ENCODE measurements around the gene CRYL1.
A peak's percentile ranks its signal among the peaks of the same experiment; 100 is the strongest.

CRYL1 gene

GRCh38 chr13:20371825-20372224 is 153.8 kb downstream of the CRYL1 start:
- no peak for DNase-seq (ENCODE audit: low spot score)

GRCh38 chr13:20370815-20371421 is 154.7 kb downstream of the CRYL1 start:
- DNase-seq (ENCODE audit: low spot score) = no peak

DNA sequence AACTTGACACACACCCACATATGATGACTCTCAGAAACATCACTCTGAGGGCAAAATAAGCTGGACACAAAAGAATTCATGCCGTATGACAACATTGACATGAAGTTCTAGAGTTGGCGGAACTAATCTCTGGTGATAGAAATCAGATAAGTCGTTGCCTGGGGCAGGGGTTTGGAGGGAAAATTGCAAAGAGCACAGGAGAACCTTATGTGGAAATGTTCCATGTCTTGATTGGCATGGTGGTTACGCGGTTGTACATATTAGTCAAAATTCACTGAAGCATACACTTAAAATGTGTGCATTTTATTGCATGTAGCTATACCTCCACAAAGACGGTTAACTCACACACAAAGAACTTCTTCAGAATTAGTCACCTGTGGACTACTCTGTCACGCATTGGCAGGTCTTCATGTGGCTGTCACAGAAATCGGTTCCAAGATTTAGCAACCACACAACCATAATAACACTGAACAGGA is 155.7 kb downstream of the CRYL1 start:
- DNase-seq (ENCODE audit: low spot score) = no peak

DNA sequence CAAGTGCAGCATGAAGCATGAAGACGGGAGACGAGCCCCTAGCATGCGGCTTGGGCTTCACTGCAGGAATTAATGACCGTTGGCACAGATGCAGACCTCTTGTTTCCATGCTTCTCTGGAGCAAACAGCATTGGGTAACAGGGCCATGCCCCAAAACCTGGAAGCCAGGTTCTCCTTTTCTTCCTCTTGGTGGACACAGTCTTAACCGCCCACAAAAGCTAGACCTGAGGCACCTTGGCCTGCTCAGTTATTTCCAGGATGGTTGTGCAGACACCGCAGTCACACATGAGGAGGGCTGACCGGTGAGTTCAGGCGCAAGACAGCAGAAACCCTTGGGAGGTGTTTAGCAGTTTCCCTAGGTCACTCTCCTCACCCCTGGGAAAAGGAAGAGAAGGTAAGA is 159.6 kb downstream of the CRYL1 start:
- no peak for DNase-seq (ENCODE audit: low spot score)

GRCh38 chr13:20363603-20364002 is 162.1 kb downstream of the CRYL1 start:
- DNase-seq (ENCODE audit: low spot score) = no peak

DNA sequence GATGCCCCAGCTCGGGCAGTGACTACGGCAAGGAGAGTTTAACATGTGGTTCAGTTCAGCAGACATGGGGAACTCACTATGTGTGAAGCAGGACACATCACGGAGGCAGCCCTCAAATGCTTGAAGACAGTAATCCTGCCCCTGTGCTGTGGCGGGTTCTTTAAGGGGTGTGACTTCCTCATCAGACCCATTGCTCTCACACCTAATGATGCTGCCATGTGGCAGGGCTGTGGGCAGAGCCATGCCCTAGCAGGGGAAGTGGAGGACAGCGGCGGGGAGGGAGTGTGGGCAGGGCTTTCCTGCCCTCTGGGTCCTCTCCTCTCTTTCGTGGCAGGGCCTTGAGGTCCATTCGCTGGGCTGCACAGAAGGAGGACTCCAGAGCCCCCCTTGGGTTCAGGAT is 162.5 kb downstream of the CRYL1 start:
- DNase-seq (ENCODE audit: low spot score) = no peak

- DNase-seq (ENCODE audit: low spot score) = no peak
Measured at GRCh38 chr13:20362484-20363041, 163.1 kb downstream of the CRYL1 start.

DNA sequence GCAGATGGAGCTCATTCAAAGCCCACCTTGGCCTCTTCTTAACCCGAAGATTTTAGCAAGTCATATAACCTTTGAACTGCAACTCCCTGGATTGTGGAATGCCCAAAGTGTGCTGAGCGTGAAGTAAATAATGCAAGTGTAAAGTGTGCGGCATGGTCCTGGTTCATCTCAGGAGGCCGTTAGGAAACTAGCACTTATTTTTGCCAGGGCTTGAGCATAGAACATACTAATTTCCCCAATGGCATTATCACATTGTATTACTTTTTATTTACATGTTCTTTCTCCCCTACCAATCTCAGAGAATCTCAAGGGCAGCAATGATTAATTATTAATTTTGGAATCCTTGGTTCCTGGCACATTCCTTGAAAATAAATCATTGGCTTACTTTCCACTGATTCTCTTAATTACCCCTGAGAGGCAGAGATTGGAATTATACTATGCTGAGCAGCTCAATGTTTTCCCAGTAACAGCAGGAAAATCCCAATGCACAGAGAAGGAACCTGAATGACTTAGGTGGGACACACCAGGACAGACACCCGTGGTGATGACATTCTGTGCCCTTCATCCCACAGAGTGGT is 164.7 kb downstream of the CRYL1 start:
- DNase-seq (ENCODE audit: low spot score) = no peak

DNA sequence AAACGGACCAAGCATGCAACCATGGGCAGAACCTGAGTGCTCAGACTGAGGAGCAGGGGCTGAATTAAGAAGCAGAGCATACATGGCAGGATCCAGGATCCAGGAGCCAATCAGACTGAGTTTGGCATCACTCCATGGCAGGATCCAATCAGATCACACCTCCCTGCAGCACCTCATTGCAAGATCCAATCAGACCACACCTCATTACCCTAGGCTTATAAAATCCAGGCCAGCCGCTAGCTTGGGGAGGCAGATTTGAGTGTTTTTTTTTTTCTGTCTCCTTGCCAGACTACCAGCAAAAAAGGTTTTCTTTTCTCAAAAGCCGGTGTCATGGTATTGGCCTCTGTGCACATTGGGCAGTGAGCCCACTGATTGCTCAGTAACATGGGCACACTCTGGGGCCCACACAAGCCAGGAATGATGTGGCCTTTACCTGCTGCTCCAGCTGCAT is 165.6 kb downstream of the CRYL1 start:
- DNase-seq (ENCODE audit: low spot score) = no peak

- peak; percentile 92 for DNase-seq (ENCODE audit: low spot score)
Measured at GRCh38 chr13:20359335-20359734, 166.3 kb downstream of the CRYL1 start.

GRCh38 chr13:20358022-20358421 is 167.6 kb downstream of the CRYL1 start:
- no peak for DNase-seq (ENCODE audit: low spot score)

DNA sequence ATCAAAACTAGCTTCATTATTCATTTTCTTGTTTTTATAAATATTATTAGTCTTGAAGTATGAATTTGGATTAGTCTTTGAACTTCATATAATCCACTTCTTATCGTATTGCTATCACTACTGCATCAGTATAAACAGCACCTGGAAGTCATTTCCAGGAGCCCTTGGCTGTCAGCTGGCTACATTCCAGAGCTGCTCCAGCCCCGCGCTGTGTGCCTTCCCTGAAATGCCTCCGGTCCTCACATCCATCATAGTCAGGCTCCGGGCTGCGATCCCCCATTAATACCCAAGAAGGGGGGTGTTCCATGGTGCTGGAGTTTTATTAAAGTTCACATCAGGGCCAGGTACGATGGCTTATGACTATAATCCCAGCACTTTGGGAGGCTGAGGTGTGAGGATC is 169.2 kb downstream of the CRYL1 start:
- no peak for DNase-seq (ENCODE audit: low spot score)

GRCh38 chr13:20354722-20355121 is 170.9 kb downstream of the CRYL1 start:
- no peak for DNase-seq (ENCODE audit: low spot score)

- no peak for DNase-seq (ENCODE audit: low spot score)
Measured at GRCh38 chr13:20353973-20354372, 171.7 kb downstream of the CRYL1 start.

All from COLO829 (cell line).